Measurements from ENCODE around the gene AGK.
A peak's percentile ranks its signal among the peaks of the same experiment; 100 is the strongest.

The AGK gene, protein sequence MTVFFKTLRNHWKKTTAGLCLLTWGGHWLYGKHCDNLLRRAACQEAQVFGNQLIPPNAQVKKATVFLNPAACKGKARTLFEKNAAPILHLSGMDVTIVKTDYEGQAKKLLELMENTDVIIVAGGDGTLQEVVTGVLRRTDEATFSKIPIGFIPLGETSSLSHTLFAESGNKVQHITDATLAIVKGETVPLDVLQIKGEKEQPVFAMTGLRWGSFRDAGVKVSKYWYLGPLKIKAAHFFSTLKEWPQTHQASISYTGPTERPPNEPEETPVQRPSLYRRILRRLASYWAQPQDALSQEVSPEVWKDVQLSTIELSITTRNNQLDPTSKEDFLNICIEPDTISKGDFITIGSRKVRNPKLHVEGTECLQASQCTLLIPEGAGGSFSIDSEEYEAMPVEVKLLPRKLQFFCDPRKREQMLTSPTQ

DNA sequence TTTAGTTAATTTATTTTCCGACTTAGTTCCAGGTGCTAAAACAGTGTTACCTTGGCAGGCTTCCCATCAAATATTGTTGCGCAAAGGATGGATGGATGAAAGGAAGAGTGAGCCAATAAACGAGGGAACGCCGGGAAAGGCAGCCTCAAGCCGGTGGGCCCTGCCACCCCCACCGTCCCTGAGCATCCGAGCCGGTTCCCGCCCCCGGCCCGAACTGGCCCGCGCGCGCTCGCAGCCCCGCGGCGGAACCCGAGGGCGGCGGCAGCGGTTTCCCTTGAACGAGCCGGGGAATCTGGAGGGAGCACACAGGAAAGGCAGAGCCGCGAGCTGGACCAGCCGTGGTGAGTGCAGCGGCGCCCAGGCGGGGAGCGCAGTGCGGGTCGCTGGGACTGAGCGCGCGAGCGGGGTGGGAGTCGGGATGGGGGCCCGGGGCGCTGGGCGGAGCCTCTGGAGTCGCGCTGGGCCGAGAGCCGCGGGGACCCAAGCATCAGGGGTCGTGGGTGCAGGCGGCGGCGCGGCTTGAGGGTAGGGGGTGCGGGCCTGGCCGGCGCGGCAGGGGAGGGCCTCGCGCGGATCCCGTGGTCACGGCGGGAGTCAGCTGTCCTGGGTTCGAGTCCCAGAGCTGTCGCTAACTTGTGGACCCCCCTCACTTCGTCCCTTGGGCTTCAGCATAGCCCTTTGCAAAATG, at the start of gene AGK:
Gene AGK, plus strand, starts transcription at position 317 of the 688 bp plus-strand sequence. CDS start 4,057 bp downstream, outside the sequence.
- peak; percentile 69 for DNase-seq (ENCODE audit: low spot score)

DNA sequence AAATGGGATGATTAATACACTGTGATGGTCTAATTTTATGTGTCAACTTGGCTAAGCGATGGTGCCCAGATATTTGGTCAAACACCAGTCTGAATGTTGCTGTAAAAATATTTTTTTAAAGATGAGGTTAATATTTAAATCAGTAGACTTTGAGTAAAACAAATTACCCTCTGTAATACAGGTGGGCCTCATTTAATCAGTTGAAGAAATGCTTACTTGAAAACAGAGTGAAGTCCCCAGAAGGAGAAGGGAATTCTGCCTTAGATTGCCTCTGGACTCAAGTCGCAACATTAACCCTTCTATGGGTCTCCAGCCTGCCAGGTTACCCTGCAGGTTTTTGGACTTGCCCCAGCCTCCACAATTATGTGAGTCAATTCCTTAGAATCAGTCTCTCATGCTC, 49.8 kb upstream of the AGK start:
- DNase-seq (ENCODE audit: low spot score), result no peak

DNA sequence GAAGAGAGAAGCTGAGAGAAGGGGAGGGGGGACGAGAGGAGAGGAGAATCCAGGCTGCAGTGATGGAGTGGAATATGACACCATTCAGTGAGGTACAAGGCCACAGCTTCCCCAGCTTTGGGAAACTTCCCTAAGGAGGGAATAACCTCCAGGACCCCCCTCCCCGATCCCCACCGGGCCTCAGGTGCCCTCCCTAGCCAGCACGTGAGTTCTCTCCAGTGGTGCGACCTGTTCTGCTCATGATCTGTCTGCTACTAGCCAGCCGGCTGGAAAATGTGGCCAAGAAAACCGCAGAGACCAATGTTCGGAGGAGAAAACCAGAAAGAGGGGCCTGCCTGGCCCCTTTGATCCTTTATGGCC, 39.9 kb upstream of the AGK start:
- no peak for DNase-seq (ENCODE audit: low spot score)

DNA sequence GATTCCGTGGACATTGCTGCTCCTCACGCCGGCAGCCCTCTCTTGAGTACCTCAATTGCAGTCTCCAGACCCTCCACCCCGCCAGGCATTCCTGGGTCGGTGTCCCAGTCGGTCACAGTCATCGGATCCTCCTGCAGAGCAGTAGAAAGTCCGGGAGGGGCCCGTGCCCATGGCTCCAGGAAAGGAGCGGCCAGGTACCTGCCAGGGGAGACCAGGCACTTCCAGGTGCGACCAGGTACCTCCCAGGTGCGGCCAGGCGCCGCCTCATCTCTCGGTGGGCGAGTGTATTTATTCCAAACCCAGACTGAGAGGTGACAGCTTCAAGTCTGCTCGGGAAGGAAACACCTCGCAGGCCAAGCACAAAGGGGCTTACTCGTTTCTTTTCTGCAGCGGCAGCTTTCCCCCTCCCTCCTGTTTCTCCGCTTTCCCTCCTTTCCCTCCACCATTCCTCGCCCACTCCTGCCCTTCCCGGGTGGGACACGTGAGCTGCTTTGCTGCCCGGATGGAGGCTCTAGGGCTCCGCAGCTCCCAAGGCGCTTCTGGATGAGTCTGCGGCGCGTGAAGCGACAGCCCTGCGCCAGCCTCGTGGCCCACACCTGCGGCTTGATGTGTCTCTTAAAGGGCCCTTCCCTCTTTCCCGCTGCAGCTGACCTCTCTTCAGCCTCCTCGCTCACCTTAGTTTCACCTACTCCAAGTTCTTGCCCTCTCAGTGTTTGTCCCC, 39.4 kb upstream of the AGK start:
- DNase-seq (ENCODE audit: low spot score), result peak; percentile 34

DNA sequence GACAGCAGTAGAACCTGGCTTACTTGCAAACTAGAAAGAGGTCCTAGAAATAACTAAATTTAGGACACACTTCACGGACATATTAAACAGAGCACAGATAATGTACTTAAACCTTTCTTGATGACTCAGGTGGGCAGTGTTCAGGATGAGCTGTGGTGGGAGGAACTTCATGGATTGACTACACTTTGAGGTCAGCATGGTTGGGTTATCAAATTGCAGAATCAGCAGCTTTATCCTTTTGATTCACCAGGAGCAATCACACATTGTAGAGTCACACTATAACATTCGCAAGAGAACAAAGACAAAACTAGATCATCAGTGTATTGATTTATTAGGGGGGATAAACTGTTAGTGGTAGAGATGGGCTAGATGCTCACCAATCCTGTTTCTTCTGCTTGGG, 38.6 kb upstream of the AGK start:
- no peak for DNase-seq (ENCODE audit: low spot score)

DNA sequence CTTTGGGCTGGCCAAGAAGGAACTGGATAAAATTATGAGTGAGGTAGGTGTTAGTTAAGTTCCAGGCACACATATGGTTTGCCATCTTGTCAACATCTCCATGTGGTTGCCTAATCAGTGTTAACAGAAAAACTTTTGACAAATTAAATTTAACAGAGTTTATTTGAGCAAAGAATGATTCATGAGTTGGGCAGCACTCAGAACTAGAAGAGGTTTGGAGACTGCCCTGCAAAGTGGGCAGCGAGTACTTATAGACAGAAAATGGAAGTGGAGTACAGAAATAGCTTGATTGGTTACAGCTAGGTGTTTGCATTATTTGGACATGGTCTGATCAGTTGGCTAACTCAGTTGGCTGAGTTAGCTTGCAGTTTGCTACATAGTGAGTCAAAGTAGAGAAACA, 37.5 kb upstream of the AGK start:
- no peak for DNase-seq (ENCODE audit: low spot score)

DNA sequence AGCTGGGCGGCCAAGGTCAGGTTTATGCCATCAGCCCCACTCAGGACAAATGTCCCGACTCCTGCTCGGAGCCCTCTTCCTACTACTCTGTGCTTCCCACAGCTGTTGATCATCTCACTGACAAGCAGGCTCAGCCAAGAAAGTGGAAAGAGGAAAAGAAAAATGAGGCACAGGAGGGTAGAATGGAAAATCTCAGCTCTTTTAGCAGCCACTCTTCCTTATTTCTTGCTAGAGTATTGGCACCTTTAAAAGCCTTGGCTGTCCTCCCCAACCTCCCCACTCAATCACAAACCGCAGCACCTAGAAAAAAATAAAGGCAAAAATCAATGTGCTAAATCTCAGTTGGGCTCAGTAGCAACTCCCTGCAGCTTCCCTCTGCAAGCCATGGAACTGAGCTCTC, 35.3 kb upstream of the AGK start:
- no peak for DNase-seq (ENCODE audit: low spot score)

DNA sequence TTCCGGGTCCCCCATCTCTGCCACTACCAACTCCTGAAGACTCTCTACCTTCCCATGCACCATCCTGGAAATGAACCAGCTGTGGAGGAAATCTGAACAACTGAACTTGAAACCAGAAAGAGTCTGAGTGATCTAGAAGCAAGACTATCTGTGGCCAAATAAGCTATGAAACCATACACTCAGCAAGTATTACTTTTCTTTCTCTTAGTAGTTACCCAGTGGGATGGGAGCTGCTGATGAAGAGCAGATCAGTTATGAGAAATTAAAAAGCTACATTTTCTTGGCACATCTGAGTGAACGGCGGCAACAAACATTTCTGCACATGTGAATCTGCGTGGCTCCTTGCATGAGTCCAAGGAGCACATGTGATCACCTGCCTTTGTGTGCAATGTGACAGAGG, 31.6 kb upstream of the AGK start:
- no peak for DNase-seq (ENCODE audit: low spot score)

DNA sequence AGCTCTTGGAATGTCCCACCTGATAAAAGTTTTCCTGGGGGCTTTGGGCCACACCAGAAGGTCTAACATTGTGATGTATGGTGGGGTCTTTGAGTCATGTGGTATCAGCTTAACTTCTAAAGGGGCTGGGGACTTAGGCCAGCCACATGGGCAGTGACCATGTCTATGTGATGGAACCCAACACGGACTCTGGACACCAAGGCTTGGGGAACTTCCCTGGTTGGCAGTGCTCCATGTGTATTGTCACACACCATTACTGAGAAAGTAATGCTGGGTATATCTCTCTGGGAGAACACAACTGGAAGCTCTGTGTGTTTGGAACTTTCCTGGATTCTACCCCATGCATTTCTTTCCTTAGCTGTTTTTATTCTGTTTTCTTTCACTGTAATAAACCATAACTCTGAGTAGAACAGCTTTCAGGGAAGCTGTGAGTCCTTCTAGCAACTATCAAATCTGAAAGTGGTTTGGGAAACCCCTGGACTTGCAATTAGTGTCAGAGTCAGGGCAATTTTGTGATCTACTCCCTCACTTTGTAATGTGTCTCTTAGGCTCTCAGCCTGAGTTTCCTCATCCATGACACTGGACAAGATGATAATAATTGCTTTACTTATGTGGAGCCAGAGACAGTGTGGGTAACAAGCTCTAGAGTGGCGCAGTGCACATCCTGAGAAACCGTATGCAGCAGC, 28.4 kb upstream of the AGK start:
- no peak for DNase-seq (ENCODE audit: low spot score)

DNA sequence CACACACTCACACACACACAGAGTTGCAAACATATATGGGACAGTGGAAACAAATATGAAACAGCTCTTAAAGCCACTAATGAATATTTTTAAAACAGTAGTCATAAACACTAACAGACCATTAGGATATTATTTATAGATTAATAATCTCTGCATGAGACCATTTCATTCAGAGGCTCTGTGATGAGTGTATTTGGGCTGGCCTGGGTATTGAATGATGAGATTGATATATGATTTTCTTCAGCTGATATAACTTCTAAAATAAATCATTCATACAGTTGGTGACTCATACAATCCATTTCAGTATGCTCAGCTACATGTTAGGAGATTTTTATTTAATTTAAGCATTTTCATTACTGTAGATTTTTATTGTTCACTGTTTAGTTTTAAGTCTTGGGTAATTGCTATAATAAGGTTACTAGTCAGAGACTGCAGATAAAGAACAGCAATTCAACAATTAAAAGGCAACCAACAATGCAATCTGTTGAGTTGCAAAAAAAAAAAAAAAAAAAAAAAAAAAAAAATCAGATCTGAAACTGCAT, 25.2 kb upstream of the AGK start:
- DNase-seq (ENCODE audit: low spot score), result no peak

DNA sequence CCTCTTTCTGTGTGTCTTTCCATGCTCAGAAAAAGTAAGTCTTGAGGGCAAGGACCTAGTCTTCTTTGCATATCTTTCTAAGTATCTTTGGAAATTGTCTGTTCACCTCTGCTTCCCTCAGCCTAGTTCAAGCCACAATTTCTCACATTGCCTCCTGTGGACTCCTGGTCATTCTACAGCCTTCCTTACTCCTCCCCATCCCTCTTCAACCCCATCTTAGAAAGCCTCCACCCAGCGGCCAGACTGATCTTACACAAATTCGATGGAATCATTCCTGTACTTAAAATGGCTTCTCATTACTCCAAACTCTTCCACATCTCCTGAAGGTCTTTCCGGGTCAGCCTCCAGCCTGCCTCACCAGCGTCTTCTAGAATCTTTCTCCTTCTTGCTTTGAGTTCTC, 24.1 kb upstream of the AGK start:
- no peak for DNase-seq (ENCODE audit: low spot score)

DNA sequence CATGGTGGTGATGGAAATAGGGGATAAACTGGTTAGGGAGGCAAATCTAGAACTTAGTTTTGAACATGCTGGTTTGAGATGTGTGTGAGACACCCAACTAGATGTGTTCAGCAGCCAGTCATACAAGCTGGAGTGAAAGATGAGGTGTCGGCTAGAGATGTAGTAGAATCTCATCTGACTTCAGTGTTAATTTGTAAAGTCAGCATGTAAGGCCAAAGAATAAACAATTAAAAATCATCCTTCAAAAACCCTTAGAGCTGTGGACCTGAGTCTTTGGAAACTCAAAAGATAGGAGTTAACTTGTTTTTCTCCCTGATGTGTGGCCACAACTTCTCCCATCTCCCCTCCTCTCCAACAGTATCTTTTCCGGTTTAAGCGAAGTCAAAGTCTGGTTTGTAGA, 22.8 kb upstream of the AGK start:
- DNase-seq (ENCODE audit: low spot score), result no peak

DNA sequence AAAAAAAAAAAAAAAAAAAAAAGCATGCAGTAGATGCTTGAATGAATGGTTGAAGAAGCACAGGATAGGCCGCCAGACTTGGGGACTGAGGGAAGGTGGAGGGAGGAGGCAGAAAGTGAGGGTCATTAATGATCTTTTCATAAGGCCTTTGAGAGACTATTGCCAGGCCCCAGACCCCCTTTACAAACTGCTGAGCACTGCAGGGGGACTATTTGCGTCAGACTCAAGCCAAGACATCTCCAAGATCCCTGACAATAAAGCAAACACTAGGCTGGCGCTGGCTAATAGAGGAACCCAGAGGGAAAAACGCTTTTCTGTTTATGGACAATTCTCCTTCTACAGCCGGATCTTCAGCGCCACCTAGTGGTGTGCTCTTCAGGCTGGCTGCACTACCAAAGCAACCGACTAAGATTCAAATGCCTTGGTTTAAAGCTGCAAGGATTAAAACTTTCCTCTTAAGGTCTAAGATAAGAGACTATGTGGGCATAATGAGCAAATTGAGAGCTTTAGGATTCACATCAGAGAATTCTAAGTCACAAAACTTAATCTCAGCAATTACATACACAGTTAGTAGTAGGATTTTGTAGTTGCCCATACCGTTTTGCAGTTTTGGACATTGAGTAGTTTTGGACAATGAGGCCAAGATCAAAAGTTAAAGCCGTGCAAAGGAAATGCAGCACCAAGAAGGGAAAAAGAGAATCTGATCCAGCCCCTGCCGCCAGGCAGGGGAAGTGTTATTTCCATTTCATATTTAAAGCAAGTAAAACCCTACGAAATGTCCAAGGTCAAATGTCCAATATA, 17.9 kb upstream of the AGK start:
- DNase-seq (ENCODE audit: low spot score), result peak; percentile 91

DNA sequence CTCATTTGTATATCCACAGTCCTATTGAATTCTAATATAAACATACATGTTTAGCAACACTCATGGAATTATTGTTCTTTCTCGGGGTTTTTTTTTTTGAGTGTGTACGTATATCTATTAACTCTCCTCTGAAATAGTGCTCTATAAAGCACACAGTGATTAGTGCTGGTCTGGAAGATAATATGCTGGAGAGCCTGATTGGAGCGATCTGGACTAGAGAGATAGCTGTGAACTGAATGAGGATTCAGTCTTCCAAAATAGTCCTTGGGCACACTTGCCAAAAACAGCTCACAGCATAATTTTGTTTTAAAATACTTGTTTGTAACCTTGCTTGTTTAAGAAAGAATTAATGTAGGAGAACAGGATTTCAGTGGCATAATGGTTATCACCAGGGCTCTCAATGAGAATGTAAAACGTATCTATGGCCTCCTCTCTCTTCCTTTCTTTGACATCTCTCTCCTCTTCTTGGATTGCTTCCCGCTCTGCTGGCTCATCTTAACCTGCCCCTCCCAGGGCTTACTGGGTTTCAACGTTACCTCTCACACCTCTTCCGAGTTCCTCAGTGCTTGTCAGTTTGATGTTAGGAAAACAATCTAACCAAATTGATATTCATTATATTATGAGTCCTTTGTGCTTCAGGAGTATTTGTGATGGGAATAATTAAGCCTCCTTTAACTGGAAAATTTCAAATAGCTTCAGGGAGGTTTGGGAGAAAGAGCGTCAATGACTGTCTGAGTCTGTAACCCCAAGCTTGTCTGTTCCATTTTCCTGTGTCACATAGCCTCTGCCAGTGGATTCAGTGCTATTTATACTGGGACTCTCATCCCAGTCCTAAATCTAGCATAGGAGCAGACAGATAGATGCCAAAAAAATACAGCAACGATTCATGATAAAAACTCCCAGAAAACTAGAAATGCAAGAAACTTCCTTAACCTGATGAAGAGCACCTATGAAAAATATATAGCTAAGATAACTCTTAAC, 16.2 kb upstream of the AGK start:
- no peak for DNase-seq (ENCODE audit: low spot score)

DNA sequence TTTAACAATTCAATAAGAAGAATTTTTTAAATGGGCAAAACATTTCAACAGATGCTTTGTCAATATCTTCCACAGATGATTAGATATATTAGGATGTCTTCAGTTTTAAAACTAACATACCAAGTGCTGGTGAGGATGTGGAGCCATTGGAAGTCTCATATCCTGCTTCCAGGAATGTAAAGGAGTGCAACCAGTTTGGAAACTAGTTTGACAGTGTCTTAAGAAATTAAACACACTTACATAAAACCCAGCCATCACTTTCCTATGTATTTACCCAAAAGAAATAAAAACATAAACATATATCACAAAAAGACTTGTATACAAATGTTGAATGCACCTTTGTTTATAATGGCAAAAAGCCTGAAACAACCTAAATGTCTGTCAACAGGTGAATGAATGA, 13.3 kb upstream of the AGK start:
- DNase-seq (ENCODE audit: low spot score), result no peak

DNA sequence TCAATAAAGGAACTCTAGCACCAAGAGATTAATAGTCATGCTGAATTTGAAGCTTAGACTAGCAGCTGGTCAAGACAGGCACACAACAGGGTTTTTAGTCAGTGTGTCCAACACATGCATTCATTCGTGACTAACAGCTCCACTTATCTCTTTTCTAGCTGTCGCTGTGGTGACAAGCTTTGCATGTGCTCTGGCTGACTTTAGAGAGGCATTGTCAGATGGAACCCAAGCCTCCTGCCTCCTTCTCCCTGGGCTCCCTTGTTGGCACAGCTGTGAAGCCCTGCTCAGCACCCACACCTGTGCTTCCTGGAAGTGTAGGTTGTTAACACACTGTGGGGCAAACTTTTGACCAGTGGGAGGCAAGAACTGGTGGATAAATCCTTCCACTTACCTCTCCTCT, 9.8 kb upstream of the AGK start:
- DNase-seq (ENCODE audit: low spot score), result no peak

DNA sequence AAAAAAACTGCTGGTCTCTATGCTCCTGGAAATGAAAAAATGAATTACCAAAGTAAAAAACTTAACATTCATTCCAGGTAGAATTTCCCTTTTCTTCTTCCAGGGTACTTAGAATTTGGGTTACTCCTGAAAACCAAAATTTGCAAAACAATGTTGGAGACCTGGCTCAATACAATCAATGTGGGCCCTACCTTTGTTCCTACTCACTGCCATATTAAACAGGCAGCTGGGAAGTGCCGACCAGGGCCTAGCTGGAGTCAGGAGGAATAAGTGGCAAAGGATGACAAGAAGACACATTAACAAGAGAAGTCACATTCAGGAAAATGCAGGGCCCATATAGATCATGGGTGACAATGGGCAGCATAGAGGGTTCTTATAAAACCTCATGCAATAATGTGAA, 6.4 kb upstream of the AGK start:
- DNase-seq (ENCODE audit: low spot score), result no peak

DNA sequence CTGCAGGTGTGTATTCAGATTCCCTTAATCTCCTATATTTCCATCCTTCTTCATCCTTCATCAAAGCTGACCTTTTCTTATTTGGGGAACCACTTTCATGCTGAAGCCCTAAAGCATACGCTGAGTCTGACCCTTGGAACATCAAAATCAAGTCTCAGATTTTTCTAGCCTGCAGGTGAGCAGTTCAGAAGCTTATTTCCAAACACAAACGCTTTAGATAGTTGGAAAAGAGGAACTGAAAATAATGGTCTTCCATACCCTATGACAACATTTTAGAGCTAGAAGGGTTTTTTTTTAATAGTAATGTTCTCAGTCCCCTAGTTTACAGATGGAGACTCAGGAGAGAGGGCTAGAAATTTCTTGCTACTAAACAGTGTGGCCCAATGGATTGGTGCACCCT, 1.6 kb upstream of the AGK start:
- no peak for DNase-seq (ENCODE audit: low spot score)

DNA sequence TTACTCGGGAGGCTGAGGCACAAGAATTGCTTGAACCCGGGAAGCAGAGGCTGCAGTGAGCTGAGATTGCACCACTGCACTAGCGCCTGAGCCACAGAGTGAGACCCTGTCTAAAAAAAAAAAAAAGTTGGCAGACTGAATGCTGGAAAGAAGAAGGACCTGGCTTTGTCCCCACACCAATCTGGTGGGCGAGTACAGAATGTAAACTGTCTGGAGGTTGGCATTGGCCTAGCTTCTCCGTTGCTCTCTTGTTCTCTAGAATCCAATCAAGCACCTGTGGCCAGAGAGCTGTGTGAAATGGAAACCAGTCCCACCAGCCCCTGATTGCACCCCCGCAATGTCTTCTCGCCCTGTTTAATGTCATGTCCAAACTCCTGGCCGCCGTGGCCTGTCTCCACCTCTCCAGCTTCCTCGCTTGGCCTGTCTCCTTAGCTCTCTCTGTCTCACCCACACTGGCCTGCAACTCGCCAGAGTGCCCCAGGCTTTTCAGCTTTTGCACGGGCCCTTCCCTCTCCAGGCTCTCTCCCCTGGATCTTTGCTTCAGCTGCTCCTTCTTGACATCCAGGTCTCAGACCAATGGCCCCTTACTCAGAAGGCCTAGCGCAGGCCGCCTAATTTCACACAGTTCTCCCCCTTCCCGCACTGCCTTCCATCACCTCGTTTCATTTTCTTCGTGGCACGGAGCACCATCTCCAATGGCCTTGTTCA, 670 bp upstream of the AGK start:
- DNase-seq (ENCODE audit: low spot score), result peak; percentile 48

DNA sequence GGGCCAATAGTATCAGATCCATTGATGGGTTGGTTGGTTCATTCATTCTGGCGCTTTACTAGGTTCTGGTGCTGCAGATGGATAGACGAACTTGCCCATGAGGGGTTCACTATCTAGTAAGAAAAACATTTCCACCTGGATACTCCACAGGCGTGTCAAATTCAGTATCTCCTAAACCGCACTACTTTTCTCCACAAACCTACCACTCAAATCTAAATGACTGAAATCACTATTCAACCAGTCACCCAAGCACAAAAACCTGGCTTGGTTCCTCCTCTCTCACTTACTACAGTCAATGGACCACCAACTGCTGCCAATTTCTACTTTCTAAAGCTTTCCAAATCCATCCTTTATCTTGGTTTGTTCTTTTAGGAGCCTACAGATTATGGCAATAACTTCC, 572 bp downstream of the AGK start:
- peak; percentile 15 for DNase-seq (ENCODE audit: low spot score)

Data from cerebellar cortex (tissue), 1 donor.